HEK293 (cell line): ENCODE measurements around the gene PPP1R9B.

Experiments
- CTCF ChIA-PET: fragments of 350-600 bp; formaldehyde crosslinking; extraction: SDS; loops from one replicate; lab custom pipeline; 2021; ENCODE audit warnings: antibody characterized with exemption; lab: Yijun Ruan, JAX
- POLR2A ChIA-PET: fragments of 300-600 bp; formaldehyde crosslinking; extraction: SDS; loops from one replicate; lab custom pipeline; 2020; ENCODE audit warnings: antibody characterized with exemption, inconsistent platforms; lab: Yijun Ruan, JAX
- H3K27ac ChIP-seq: fragments of 200-500 bp; sonication (Bioruptor generic); 2 replicates; pipeline ENCODE4 v1.5.1; 2014; ENCODE audit warnings: low read depth, low read length, control low read depth, inconsistent platforms; ENCODE audit errors: extremely low read depth
- H3K36me3 ChIP-seq, 2 experiments: fragments of 200-500 bp in 1 of 2; sonication (Bioruptor generic) in 1 of 2; 1 replicate in 1 of 2; 2 replicates in 1 of 2; pipeline ENCODE4 v1.5.1; 2014 to 2017; ENCODE audit warnings: inconsistent platforms in 2 of 2, low read length in 2 of 2; ENCODE audit not compliant: control insufficient read depth in 2 of 2, insufficient read depth in 1 of 2
- H3K4me1 ChIP-seq: fragments of 200-500 bp; sonication (Bioruptor generic); 2 replicates; pipeline ENCODE4 v1.5.1; 2014; ENCODE audit warnings: mild to moderate bottlenecking, low read length, inconsistent platforms; ENCODE audit not compliant: control insufficient read depth, insufficient read depth
- H3K4me3 ChIP-seq: 2 replicates; pipeline ENCODE4 v1.5.1; 2011; ENCODE audit warnings: low read depth, mild to moderate bottlenecking, control low read depth, low read length, moderate library complexity
- H3K9me3 ChIP-seq: fragments of 200-500 bp; sonication (Bioruptor generic); 2 replicates; pipeline ENCODE4 v1.5.1; 2014; ENCODE audit warnings: low read depth, low read length, inconsistent platforms; ENCODE audit not compliant: control insufficient read depth, insufficient read depth
- HOXD13 ChIP-seq: sonication (generic); formaldehyde crosslinking; IDR thresholded peaks from 2 replicates; pipeline ENCODE4 v1.8.0; 2022; ENCODE audit warnings: missing genetic modification reagents, borderline replicate concordance
- INSM2 ChIP-seq: fragments of 450-650 bp; formaldehyde crosslinking; IDR thresholded peaks from 2 replicates; pipeline ENCODE4 v1.5.1; 2016; ENCODE audit warnings: missing biosample characterization, missing genetic modification characterization
- KLF1 ChIP-seq: fragments of 450-650 bp; formaldehyde crosslinking; IDR thresholded peaks from 2 replicates; pipeline ENCODE4 v1.5.1; 2016; ENCODE audit warnings: missing biosample characterization, missing genetic modification characterization
- MEIS1 ChIP-seq: sonication (generic); formaldehyde crosslinking; IDR thresholded peaks from 2 replicates; pipeline ENCODE4 v1.8.1; 2022; ENCODE audit warnings: missing genetic modification reagents, mild to moderate bottlenecking, borderline replicate concordance
- REST ChIP-seq: fragments of 450-650 bp; formaldehyde crosslinking; IDR thresholded peaks from 2 replicates; pipeline ENCODE4 v1.5.1; 2016; ENCODE audit warnings: missing biosample characterization, missing genetic modification characterization
- SCRT1 ChIP-seq: fragments of 450-650 bp; formaldehyde crosslinking; IDR thresholded peaks from 2 replicates; pipeline ENCODE4 v1.5.1; 2016; ENCODE audit warnings: missing biosample characterization, missing genetic modification characterization, borderline replicate concordance
- SP2 ChIP-seq: fragments of 450-650 bp; formaldehyde crosslinking; IDR thresholded peaks from 2 replicates; pipeline ENCODE4 v1.5.1; 2016; ENCODE audit warnings: missing biosample characterization, missing genetic modification characterization
- ZEB2 ChIP-seq: fragments of 450-650 bp; formaldehyde crosslinking; IDR thresholded peaks from 2 replicates; pipeline ENCODE4 v1.5.1; 2016; ENCODE audit warnings: missing biosample characterization, missing genetic modification characterization
- ZFP69B ChIP-seq: fragments of 450-650 bp; formaldehyde crosslinking; IDR thresholded peaks from 2 replicates; pipeline ENCODE4 v1.5.1; 2016; ENCODE audit warnings: missing biosample characterization, missing genetic modification characterization
- ZNF280C ChIP-seq: fragments of 450-650 bp; formaldehyde crosslinking; IDR thresholded peaks from 2 replicates; pipeline ENCODE4 v1.5.1; 2016; ENCODE audit warnings: missing biosample characterization, missing genetic modification characterization
- ZNF341 ChIP-seq: fragments of 450-650 bp; formaldehyde crosslinking; IDR thresholded peaks from 2 replicates; pipeline ENCODE4; 2016; ENCODE audit warnings: low read depth, missing biosample characterization, missing genetic modification characterization
- ZNF350 ChIP-seq: fragments of 450-650 bp; formaldehyde crosslinking; IDR thresholded peaks from 2 replicates; pipeline ENCODE4 v1.5.0; 2017; ENCODE audit warnings: missing biosample characterization, mild to moderate bottlenecking, missing genetic modification characterization
- ZNF362 ChIP-seq: fragments of 450-650 bp; formaldehyde crosslinking; IDR thresholded peaks from 2 replicates; pipeline ENCODE4 v1.5.1; 2016; ENCODE audit warnings: missing biosample characterization, missing genetic modification characterization
- ZNF433 ChIP-seq: fragments of 450-650 bp; formaldehyde crosslinking; IDR thresholded peaks from 2 replicates; pipeline ENCODE4 v1.5.1; 2016; ENCODE audit warnings: missing biosample characterization, missing genetic modification characterization, low read depth
- ZNF521 ChIP-seq: fragments of 450-650 bp; formaldehyde crosslinking; IDR thresholded peaks from 2 replicates; pipeline ENCODE4 v1.5.1; 2017; ENCODE audit warnings: missing biosample characterization, mild to moderate bottlenecking, missing genetic modification characterization
- ZNF621 ChIP-seq: fragments of 450-650 bp; formaldehyde crosslinking; IDR thresholded peaks from 2 replicates; pipeline ENCODE4 v1.5.1; 2017; ENCODE audit warnings: missing biosample characterization, missing genetic modification characterization
- ZNF660 ChIP-seq: fragments of 450-650 bp; IDR thresholded peaks from 2 replicates; pipeline ENCODE4 v1.5.1; 2018; ENCODE audit warnings: missing biosample characterization, mild to moderate bottlenecking, missing genetic modification characterization
- ZSCAN18 ChIP-seq: fragments of 450-650 bp; formaldehyde crosslinking; IDR thresholded peaks from 2 replicates; pipeline ENCODE4 v1.5.1; 2016; ENCODE audit warnings: missing biosample characterization, missing genetic modification characterization
- ZSCAN23 ChIP-seq: fragments of 450-650 bp; formaldehyde crosslinking; IDR thresholded peaks from 2 replicates; pipeline ENCODE4 v1.5.1; 2016; ENCODE audit warnings: missing biosample characterization, missing genetic modification characterization
- ZSCAN4 ChIP-seq: fragments of 450-650 bp; formaldehyde crosslinking; IDR thresholded peaks from 2 replicates; pipeline ENCODE4 v1.5.1; 2017; ENCODE audit warnings: missing biosample characterization, missing genetic modification characterization

PPP1R9B gene

GRCh38 chr17:50128441-50129352, 21.8 kb downstream of the PPP1R9B start (continued):
- TF ChIP-seq ZNF362 (tag by site-specific recombination) (no peak), ZNF660 (tag by site-specific recombination) (no peak), HOXD13 (CRISPR knock-in tag) (no peak), ZSCAN18 (no peak), ZSCAN23 (tag by site-specific recombination) (no peak), ZNF341 (no peak; the same call in 1 of the 2 replicates), ZNF521 (tag by site-specific recombination) (no peak), SCRT1 (tag by site-specific recombination) (no peak), ZNF280C (tag by site-specific recombination) (no peak), ZSCAN4 (tag by site-specific recombination) (peak; percentile 84), MEIS1 (CRISPR knock-in tag) (no peak), ZNF433 (no peak), ZEB2 (tag by site-specific recombination) (no peak), KLF1 (tag by site-specific recombination) (no peak)

- H3K9me3 ChIP-seq = no peaks in the 10 kb centered on the region
- H3K4me3 ChIP-seq = no peak overlapping the region
- POLR2A ChIA-PET = interaction anchor here (0.7 to 0.8 kb wide), 2 partner anchors 20 to 24 kb away, joined by 3 to 6 read pairs; no protein-coding TSS in a partner anchor
- peaks cover 0 to 4% of the 10 kb centered on the region in 2 experiments; a peak in 1 of 3 replicates for H3K36me3 ChIP-seq
- CTCF ChIA-PET = interaction anchor here (0.6 to 2.4 kb wide), 2 partner anchors 13 to 50 kb away, joined by 3 to 15 read pairs; no protein-coding TSS in a partner anchor
- H3K27ac ChIP-seq = no peak overlapping the region
- TF ChIP-seq ZNF621 (tag by site-specific recombination) (no peak), INSM2 (tag by site-specific recombination) (no peak), REST (tag by site-specific recombination) (peak; percentile 69), SP2 (no peak), ZNF341 (peak; percentile 49), ZNF350 (tag by site-specific recombination) (no peak), ZFP69B (tag by site-specific recombination) (no peak)
- peaks cover 13% of the 10 kb centered on the region for H3K4me1 ChIP-seq
These were observed 22.6 kb downstream of the PPP1R9B start for GRCh38 chr17:50127697-50128361.
